Natural killer cell (primary cell): ENCODE results near the gene OR51A2. TPM values are rescaled to one million over a fixed set of nuclear protein-coding genes. Genes with fewer than 3 reads are reported as not detected.
"Not testable (repeated sequence)": the region's sequence is repeated elsewhere in the genome, so short reads cannot be mapped to it uniquely, and the experiment has no call there.

ENCODE experiments used
- ATAC-seq, 3 donors: fragments of 150-1000 bp in 2 of 3; fragments of 200-7000 bp in 1 of 3; cut with Tn5 transposase; 1 replicate in 1 of 3; 2 replicates in 2 of 3; pipeline ENCODE4 v1.10.0; 2021; ENCODE audit warnings: mild to moderate bottlenecking in 2 of 3, moderate library complexity in 2 of 3
- DNase-seq, 2 donors: peaks; one replicate each; pipeline versions ENCODE4 v3.0.0 to v3.0.0-alpha.2; 2013 to 2021; ENCODE audit warnings: mixed read lengths in 1 of 2
- H3K27ac ChIP-seq: one replicate; pipeline ENCODE4 v1.5.1; 2013; ENCODE audit warnings: mild to moderate bottlenecking, low read length
- H3K27me3 ChIP-seq: one replicate; pipeline ENCODE4 v1.6.1; 2013; ENCODE audit warnings: low read length; ENCODE audit not compliant: control insufficient read depth, insufficient read depth
- H3K36me3 ChIP-seq: one replicate; pipeline ENCODE4 v1.6.1; 2013; ENCODE audit warnings: low read length; ENCODE audit not compliant: control insufficient read depth, insufficient read depth
- H3K4me1 ChIP-seq: one replicate; pipeline ENCODE4 v1.6.1; 2013; ENCODE audit warnings: low read length; ENCODE audit not compliant: control insufficient read depth, insufficient read depth
- H3K4me3 ChIP-seq: one replicate; pipeline ENCODE4 v1.5.1; 2013; ENCODE audit warnings: low read length
- H3K9me3 ChIP-seq: one replicate; pipeline ENCODE4 v1.6.1; 2013; ENCODE audit warnings: low read length; ENCODE audit not compliant: control insufficient read depth, insufficient read depth
- H3K27ac Mint-ChIP-seq, 2 donors: one replicate each; pipeline ENCODE4 v1.8.0; 2022; ENCODE audit warnings: mild to moderate bottlenecking in 2 of 2, mixed read lengths in 2 of 2, moderate library complexity in 1 of 2
- H3K27me3 Mint-ChIP-seq, 2 donors: one replicate each; pipeline ENCODE4 v1.8.0; 2022; ENCODE audit warnings: low read depth in 2 of 2, mixed read lengths in 2 of 2
- H3K36me3 Mint-ChIP-seq: one replicate; pipeline ENCODE4 v1.8.0; 2022; ENCODE audit warnings: mixed read lengths
- H3K4me1 Mint-ChIP-seq, 2 donors: one replicate each; pipeline ENCODE4 v1.8.0; 2022; ENCODE audit warnings: mixed read lengths in 2 of 2
- H3K4me3 Mint-ChIP-seq: one replicate; pipeline ENCODE4 v1.8.0; 2022; ENCODE audit warnings: mild to moderate bottlenecking, moderate library complexity, mixed read lengths
- H3K9me3 Mint-ChIP-seq, 2 donors: one replicate each; pipeline ENCODE4 v1.8.0; 2022; ENCODE audit warnings: mixed read lengths in 2 of 2
- CTCF ChIP-seq: fragments of 200-600 bp; IDR thresholded peaks from one replicate; pipeline ENCODE4 v1.8.0; 2022; ENCODE audit warnings: antibody characterized with exemption
- WGBS: methylation state at CpG from one replicate; pipeline ENCODE4 v1.1.7; 2013; ENCODE audit warnings: missing lambda C conversion rate; ENCODE audit not compliant: insufficient coverage; 5-methylcytosine and 5-hydroxymethylcytosine counted together
- intact Hi-C: fragments of 100-400 bp; cut with micrococcal nuclease; formaldehyde crosslinking; loops from one replicate; pipeline ENCODE4 v1.14.2; 2022
- total RNA-seq, 4 donors: library from RNA; stranded (reverse); fragments of 120-200 nt in 1 of 4; gene quantifications; one replicate each; pipeline versions ENCODE4 v1.2.3 to v1.2.4, GENCODE V29; 2013 to 2022

Gene OR51A2, protein sequence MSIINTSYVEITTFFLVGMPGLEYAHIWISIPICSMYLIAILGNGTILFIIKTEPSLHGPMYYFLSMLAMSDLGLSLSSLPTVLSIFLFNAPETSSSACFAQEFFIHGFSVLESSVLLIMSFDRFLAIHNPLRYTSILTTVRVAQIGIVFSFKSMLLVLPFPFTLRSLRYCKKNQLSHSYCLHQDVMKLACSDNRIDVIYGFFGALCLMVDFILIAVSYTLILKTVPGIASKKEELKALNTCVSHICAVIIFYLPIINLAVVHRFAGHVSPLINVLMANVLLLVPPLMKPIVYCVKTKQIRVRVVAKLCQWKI
- not detected for total RNA-seq
- not detected for total RNA-seq (2013)

DNA sequence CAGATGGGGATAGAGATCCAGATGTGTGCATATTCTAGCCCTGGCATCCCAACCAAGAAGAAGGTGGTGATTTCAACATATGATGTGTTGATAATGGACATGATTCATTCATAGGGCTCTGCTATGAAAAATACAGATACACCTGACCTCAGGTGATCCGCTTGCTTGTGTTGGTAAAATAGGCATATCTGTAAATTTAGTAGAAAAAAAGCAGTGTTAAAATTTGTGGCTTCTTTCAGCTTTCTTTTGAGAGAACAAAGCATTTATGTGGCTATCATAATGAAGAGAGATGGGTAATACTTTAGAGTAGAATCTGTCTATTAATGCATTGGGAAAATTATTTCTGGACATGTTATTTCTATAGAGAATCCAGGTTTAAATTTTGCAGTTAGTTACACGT is at the start of gene OR51A2:
Gene OR51A2 (minus strand): TSS at position 101 of the 400 bp plus-strand sequence. CDS start 0 bp downstream, at position 101.
- H3K36me3 Mint-ChIP-seq, H3K27me3 Mint-ChIP-seq, H3K27me3 ChIP-seq, H3K9me3 ChIP-seq, H3K27ac Mint-ChIP-seq, ATAC-seq, DNase-seq, H3K4me1 ChIP-seq, H3K4me3 Mint-ChIP-seq, H3K4me1 Mint-ChIP-seq, H3K36me3 ChIP-seq, H3K4me3 ChIP-seq, H3K9me3 Mint-ChIP-seq, H3K27ac ChIP-seq: not testable (repeated sequence)
- WGBS, result 83% methylated on average over 2 of the region's 2 CpGs
- intact Hi-C loops, result loop anchor here (1.0 kb wide), 1 partner anchor 8 kb away; the partner anchor contains the start of gene OR51A4

DNA sequence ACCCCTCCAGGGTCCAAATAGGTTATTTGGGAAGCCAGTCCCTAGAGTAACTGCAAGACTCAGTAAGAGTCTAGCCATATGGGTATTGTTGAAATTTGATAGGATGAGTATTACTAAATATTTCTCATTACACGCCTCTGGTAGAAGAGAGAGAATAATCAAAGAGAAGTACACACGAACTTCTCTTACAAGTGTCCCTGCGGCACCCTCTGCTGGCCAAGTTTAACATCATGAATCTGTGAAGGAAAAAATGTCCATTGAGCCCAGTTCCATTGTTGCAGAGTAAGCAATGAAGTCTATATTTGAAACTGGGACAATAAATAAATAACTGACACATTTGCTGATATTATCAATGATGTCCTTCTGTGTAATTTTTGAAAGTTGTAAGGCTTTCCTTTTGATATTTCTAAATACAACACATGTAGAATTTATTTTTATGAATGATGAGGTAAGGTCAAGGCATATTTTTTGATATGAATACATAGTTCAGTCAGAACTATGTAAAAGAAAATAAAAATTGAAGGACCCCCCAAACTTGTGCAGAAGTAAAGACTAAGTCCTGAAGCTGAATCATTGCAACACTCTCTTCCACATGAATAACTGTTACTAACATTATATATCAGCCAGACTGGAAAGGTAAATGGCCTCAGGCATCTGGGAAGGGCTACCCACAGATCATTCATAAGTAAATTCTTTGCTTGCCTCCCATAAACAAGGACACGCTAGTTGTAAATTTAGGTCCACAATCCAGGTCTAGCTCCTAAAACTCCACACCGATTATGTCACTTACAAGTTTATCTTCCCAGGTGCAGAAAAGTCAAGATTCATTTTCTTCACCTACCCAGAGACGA is 49.1 kb upstream of the OR51A2 start:
- Mint-ChIP-seq H3K4me1 (no peaks in the 10 kb centered on the region), H3K27me3 (peaks cover 0 to 3% of the 10 kb centered on the region in 2 donors), H3K9me3 (no peaks in the 10 kb centered on the region), H3K36me3 (no peaks in the 10 kb centered on the region), H3K27ac (no peak overlapping the region), H3K4me3 (no peak overlapping the region)
- ATAC-seq (no peak), DNase-seq (peak in 1 of 2 donors; percentile 20)
- H3K4me3 ChIP-seq, result no peak overlapping the region
- WGBS, result 57% methylated on average over 5 of the region's 6 CpGs
- TF ChIP-seq CTCF, result no peak
- no peaks in the 10 kb centered on the region for H3K36me3 ChIP-seq
- no peaks in the 10 kb centered on the region for H3K27me3 ChIP-seq
- no peaks in the 10 kb centered on the region for H3K9me3 ChIP-seq
- no peaks in the 10 kb centered on the region for H3K4me1 ChIP-seq
- intact Hi-C loops, result no loop called here
- no peak overlapping the region for H3K27ac ChIP-seq

DNA sequence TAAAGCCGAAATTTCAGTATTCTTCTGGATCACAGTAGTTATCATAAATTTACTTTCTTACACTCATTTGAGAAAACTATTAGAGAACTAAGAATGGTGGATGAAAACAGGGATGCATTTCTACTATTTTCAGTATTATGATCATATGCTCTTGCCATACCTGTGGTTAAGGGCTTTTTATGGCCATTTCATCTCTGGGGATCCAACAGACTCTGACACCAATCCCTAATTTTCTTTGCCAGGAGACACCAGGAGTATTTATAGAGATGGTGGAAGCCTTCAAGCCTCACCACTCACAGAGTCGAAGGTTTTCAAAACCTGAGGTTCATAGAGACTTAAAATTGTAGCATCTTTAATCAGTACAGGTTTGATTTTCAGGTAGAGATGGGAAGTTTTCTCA is 39.0 kb upstream of the OR51A2 start, which contains the start of gene OR51L1:
Gene OR51L1 (plus strand): TSS at position 301 of the 400 bp plus-strand sequence. CDS start 4,132 bp downstream, outside the sequence.
- no peak within 1 kb of the TSS for H3K27ac Mint-ChIP-seq
- Histone ChIP-seq H3K4me1 (no peaks in the 10 kb centered on the region), H3K36me3 (no peaks in the 10 kb centered on the region), H3K9me3 (no peaks in the 10 kb centered on the region), H3K4me3 (no peak within 1 kb of the TSS), H3K27me3 (no peaks in the 10 kb centered on the region), H3K27ac (no peak within 1 kb of the TSS)
- H3K36me3 Mint-ChIP-seq, result no peaks in the 10 kb centered on the region
- no peak within 1 kb of the TSS for H3K4me3 Mint-ChIP-seq
- ATAC-seq, result no peak
- no CpG with 5 or more reads among the region's 2 CpGs for WGBS
- no peaks in the 10 kb centered on the region for H3K27me3 Mint-ChIP-seq
- H3K9me3 Mint-ChIP-seq, result peaks cover 0 to 2% of the 10 kb centered on the region in 2 donors
- intact Hi-C loops, result no loop called here
- H3K4me1 Mint-ChIP-seq, result no peaks in the 10 kb centered on the region
- DNase-seq, result no peak
- TF ChIP-seq CTCF, result no peak

- 65% methylated on average over 1 of the region's 1 CpG for WGBS
- H3K4me3 ChIP-seq, result no peak overlapping the region
- Mint-ChIP-seq H3K27me3 (no peaks in the 10 kb centered on the region), H3K9me3 (peaks cover 2% of the 10 kb centered on the region in 2 donors), H3K27ac (no peak overlapping the region), H3K36me3 (no peaks in the 10 kb centered on the region), H3K4me1 (no peaks in the 10 kb centered on the region), H3K4me3 (no peak overlapping the region)
- no peak for DNase-seq
- no peak for ATAC-seq
- H3K9me3 ChIP-seq, result no peaks in the 10 kb centered on the region
- no peaks in the 10 kb centered on the region for H3K27me3 ChIP-seq
- H3K27ac ChIP-seq, result no peak overlapping the region
- H3K4me1 ChIP-seq, result no peaks in the 10 kb centered on the region
- H3K36me3 ChIP-seq, result no peaks in the 10 kb centered on the region
- intact Hi-C loops, result no loop called here
- TF ChIP-seq CTCF, result no peak
Measured at GRCh38 chr11:4991060-4991459, 35.5 kb upstream of the OR51A2 start.
